Endothelial cell of umbilical vein (primary cell): ENCODE data around the gene UCP3. TPM values are rescaled to one million over a fixed set of nuclear protein-coding genes. Genes with fewer than 3 reads are reported as not detected.

ENCODE experiments used
- BruUV-seq: library from RNA; stranded (reverse); fragments of 400-500 nt; replicated peaks from 2 replicates; lab custom pipeline; 2021; lab: Mats Ljungman, UMichigan
- CTCF ChIA-PET: fragments of 300-600, 350-600 bp; sonication (Branson Sonifier 250); formaldehyde crosslinking; loops from one replicate; lab custom pipeline; 2021; ENCODE audit warnings: antibody characterized with exemption, inconsistent platforms; lab: Charles Lee
- POLR2A ChIA-PET: fragments of 300-600, 350-600 bp; sonication (Branson Sonifier 250); formaldehyde crosslinking; loops from one replicate; lab custom pipeline; 2021; ENCODE audit warnings: antibody characterized with exemption, inconsistent platforms; lab: Charles Lee
- DNase-seq: peaks from one replicate; pipeline ENCODE4 v3.0.0-alpha.2; 2011; ENCODE audit warnings: low read depth, low spot score
- FAIRE-seq: peaks from 2 replicates; lab custom pipeline; 2011; peaks lifted over from hg19 to GRCh38; lab: Jason Lieb, UNC
- H2AFZ ChIP-seq: 2 replicates; pipeline ENCODE4 v1.6.0; 2012; ENCODE audit warnings: low read depth, low read length, control low read depth, inconsistent platforms
- H3K27ac ChIP-seq: 2 replicates; pipeline ENCODE4 v1.5.1; 2011; ENCODE audit warnings: low read depth, mild to moderate bottlenecking, control low read depth, low read length, moderate library complexity; ENCODE audit not compliant: insufficient read depth
- H3K27me3 ChIP-seq, 2 experiments: 2 replicates each; pipeline versions ENCODE4 v1.6.0 to v1.6.1; 2011; ENCODE audit warnings: low read length in 2 of 2, mixed read lengths in 1 of 2; ENCODE audit not compliant: control insufficient read depth in 2 of 2, insufficient read depth in 2 of 2
- H3K36me3 ChIP-seq, 2 experiments: 2 replicates in 1 of 2; 3 replicates in 1 of 2; pipeline ENCODE4 v1.5.1; 2011; ENCODE audit warnings: low read length in 2 of 2, mild to moderate bottlenecking in 1 of 2, moderate library complexity in 1 of 2; ENCODE audit not compliant: control insufficient read depth in 2 of 2, insufficient read depth in 2 of 2; ENCODE audit errors: extremely low read depth in 1 of 2
- H3K4me1 ChIP-seq: 3 replicates; pipeline ENCODE4 v1.5.1; 2011; ENCODE audit warnings: mild to moderate bottlenecking, low read length; ENCODE audit not compliant: control insufficient read depth, insufficient read depth; ENCODE audit errors: extremely low read depth
- H3K4me2 ChIP-seq: 2 replicates; pipeline ENCODE4 v1.6.1; 2011; ENCODE audit warnings: low read length, control low read depth, mixed read lengths; ENCODE audit not compliant: insufficient read depth
- H3K4me3 ChIP-seq, 3 experiments: fragments of 200-600 bp in 1 of 3; sonication (generic), shearing (Covaris generic) in 1 of 3; replicated peaks in 1 of 3; 2 replicates each; pipeline ENCODE4 v1.5.1; 2011 to 2016; ENCODE audit warnings: control low read depth in 3 of 3, low read length in 3 of 3, mild to moderate bottlenecking in 2 of 3, inconsistent platforms in 1 of 3, low read depth in 1 of 3, moderate library complexity in 1 of 3; ENCODE audit not compliant: insufficient read depth in 1 of 3
- H3K79me2 ChIP-seq: 2 replicates; pipeline ENCODE4 v1.6.0; 2012; ENCODE audit warnings: low read length, inconsistent platforms; ENCODE audit not compliant: control insufficient read depth, insufficient read depth
- H3K9ac ChIP-seq: replicated peaks from 2 replicates; pipeline ENCODE3; 2011; ENCODE audit warnings: low read length, control low read depth; ENCODE audit not compliant: insufficient read depth; ENCODE audit errors: extremely low read depth
- H3K9me1 ChIP-seq: replicated peaks from 3 replicates; pipeline ENCODE4 v1.6.0; 2011; ENCODE audit warnings: mild to moderate bottlenecking, low read length; ENCODE audit not compliant: control insufficient read depth, insufficient read depth; ENCODE audit errors: extremely low read depth
- H3K9me3 ChIP-seq: replicated peaks from 2 replicates; pipeline ENCODE4 v1.5.1; 2012; ENCODE audit warnings: low read length, inconsistent platforms; ENCODE audit not compliant: control insufficient read depth, insufficient read depth
- H4K20me1 ChIP-seq: replicated peaks from 2 replicates; pipeline ENCODE3; 2011; ENCODE audit warnings: mild to moderate bottlenecking, low read length; ENCODE audit not compliant: control insufficient read depth, insufficient read depth; ENCODE audit errors: extremely low read depth
- JUN ChIP-seq: IDR thresholded peaks from 2 replicates; pipeline ENCODE4 v1.6.1; 2011; ENCODE audit warnings: borderline replicate concordance, low read depth; ENCODE audit not compliant: insufficient read length, insufficient read depth
- MYC ChIP-seq: IDR thresholded peaks from one replicate; pipeline ENCODE4 v1.6.1; 2011; ENCODE audit warnings: mild to moderate bottlenecking, low read depth, low read length
- POLR2A ChIP-seq: IDR thresholded peaks from 2 replicates; pipeline ENCODE4 v1.6.1; 2012; ENCODE audit warnings: low read depth, mild to moderate bottlenecking, control low read depth, low read length
- dilution Hi-C: fragments of 300-500 bp; cut with MboI; formaldehyde crosslinking; loops from one replicate; pipeline ENCODE4 v1.15.0; 2019; ENCODE audit warnings: low sequenced_read_pairs; ENCODE audit not compliant: extremely low pct_ligation_motif_present
- intact Hi-C: fragments of 100-400 bp; cut with micrococcal nuclease; formaldehyde crosslinking; loops from one replicate; pipeline ENCODE4 v1.10.0; 2022
- polyA plus RNA-seq, 4 experiments: library from polyadenylated mRNA; depleted of rRNA in 3 of 4; stranded (reverse) in 3 of 4; unstranded in 1 of 4; fragments of >200 nt; gene quantifications; 2 replicates each; pipeline versions ENCODE4 v1.2.1 to v1.2.3, GENCODE V29; 2011 to 2012; ENCODE audit warnings: missing spikeins in 1 of 4
- total RNA-seq: library from RNA; stranded (reverse); gene quantifications from 2 replicates; pipeline ENCODE4 v1.2.3, GENCODE V29; 2021

Gene UCP3
- total and polyA plus RNA-seq, 2 donors (not counting 3 experiments of a cell fraction or from before 2014, with no cell fraction given): 1.1 to 1.4 TPM

- no TSS peak for BruUV-seq
- Histone ChIP-seq H3K4me2 (no peak overlapping the region), H2AFZ (no peak overlapping the region), H3K36me3 (no peaks in the 10 kb centered on the region), H3K4me3 (no peak overlapping the region), H3K79me2 (no peaks in the 10 kb centered on the region), H3K27ac (no peak overlapping the region), H4K20me1 (no peaks in the 10 kb centered on the region), H3K9me3 (no peaks in the 10 kb centered on the region), H3K4me1 (no peaks in the 10 kb centered on the region), H3K27me3 (peaks cover 0 to 3% of the 10 kb centered on the region in 2 experiments), H3K9ac (no peak overlapping the region), H3K9me1 (no peaks in the 10 kb centered on the region)
- FAIRE-seq (no peak), DNase-seq (no peak)
- POLR2A ChIA-PET: no interaction called here
- CTCF ChIA-PET: no interaction called here
- dilution Hi-C loops: no loop called here
- TF ChIP-seq POLR2A: no peak
- TF ChIP-seq JUN: no peak
- intact Hi-C loops: no loop called here
These were observed 18.2 kb downstream of the UCP3 start for GRCh38 chr11:73990730-73991129.

GRCh38 chr11:73989156-73989555 is 19.7 kb downstream of the UCP3 start:
- DNase-seq (no peak), FAIRE-seq (no peak)
- H3K9me1 ChIP-seq: no peaks in the 10 kb centered on the region
- intact Hi-C loops: no loop called here
- dilution Hi-C loops: no loop called here
- no peaks in the 10 kb centered on the region for H4K20me1 ChIP-seq
- POLR2A ChIA-PET: no interaction called here
- H3K4me3 ChIP-seq: no peak overlapping the region
- no peaks in the 10 kb centered on the region for H3K79me2 ChIP-seq
- H3K9me3 ChIP-seq: no peaks in the 10 kb centered on the region
- no peak overlapping the region for H3K27ac ChIP-seq
- TF ChIP-seq MYC: no peak
- no peak for TF ChIP-seq JUN
- no peak overlapping the region for H3K4me2 ChIP-seq
- H2AFZ ChIP-seq: no peak overlapping the region
- H3K36me3 ChIP-seq: no peaks in the 10 kb centered on the region
- peaks cover under 1% of the 10 kb centered on the region for H3K4me1 ChIP-seq
- CTCF ChIA-PET: no interaction called here
- peaks cover 0 to 3% of the 10 kb centered on the region in 2 experiments for H3K27me3 ChIP-seq
- BruUV-seq: no TSS peak
- H3K9ac ChIP-seq: no peak overlapping the region
